Esophagus muscularis mucosa (tissue), 4 donors: Measurements from ENCODE around the gene BASP1. TPM values are rescaled to one million over a fixed set of nuclear protein-coding genes. Genes with fewer than 3 reads are reported as not detected.

Source experiments
- DNase-seq: peaks from one replicate; pipeline ENCODE4 v3.0.0-alpha.2; 2017; ENCODE audit errors: extremely low spot score
- H3K27ac ChIP-seq, 4 donors: fragments of 200-600 bp; sonication (generic); replicated peaks in 1 of 4; 1 replicate in 3 of 4; 2 replicates in 1 of 4; pipeline ENCODE4 v1.5.1; 2016 to 2019; ENCODE audit warnings: mild to moderate bottlenecking in 1 of 4
- H3K27me3 ChIP-seq, 4 donors: fragments of 200-600 bp; sonication (generic); one replicate each; pipeline versions ENCODE4 v1.5.1 to v1.6.0; 2016 to 2019
- H3K36me3 ChIP-seq, 4 donors: fragments of 200-600 bp; sonication (generic); one replicate each; pipeline ENCODE4 v1.5.1; 2016 to 2019
- H3K4me1 ChIP-seq, 4 donors: fragments of 200-600 bp; sonication (generic); one replicate each; pipeline ENCODE4 v1.5.1; 2016 to 2019
- H3K4me3 ChIP-seq, 4 donors: fragments of 200-600 bp; sonication (generic); 1 replicate in 2 of 4; 2 replicates in 2 of 4; pipeline ENCODE4 v1.5.1; 2016 to 2019; ENCODE audit warnings: mild to moderate bottlenecking in 4 of 4, moderate library complexity in 1 of 4
- H3K9me3 ChIP-seq, 4 donors: fragments of 200-600 bp; sonication (generic); 1 replicate in 3 of 4; 2 replicates in 1 of 4; pipeline ENCODE4 v1.5.1; 2016 to 2019
- EP300 ChIP-seq: sonication (generic); formaldehyde crosslinking; IDR thresholded peaks from one replicate; pipeline ENCODE4 v1.6.1; 2017; ENCODE audit warnings: antibody characterized with exemption
- POLR2A ChIP-seq: fragments of 450-650 bp; IDR thresholded peaks from one replicate; pipeline ENCODE4 v1.6.1; 2017; ENCODE audit warnings: antibody characterized with exemption, moderate library complexity, mild to moderate bottlenecking, low read depth
- POLR2AphosphoS5 ChIP-seq, 2 donors: sonication (generic); formaldehyde crosslinking; IDR thresholded peaks; one replicate each; pipeline ENCODE4 v1.6.1; 2017; ENCODE audit warnings: antibody characterized with exemption in 2 of 2
- WGBS: methylation state at CpG from one replicate; pipeline ENCODE4 v1.1.5; 2018; 5-methylcytosine and 5-hydroxymethylcytosine counted together
- intact Hi-C: fragments of 100-400 bp; cut with DNase I; formaldehyde crosslinking; loops from one replicate; pipeline ENCODE4 v1.15.1; 2023
- total RNA-seq, 4 donors: library from RNA; depleted of rRNA; stranded (reverse); fragments of >200 nt; gene quantifications; one replicate each; pipeline versions ENCODE4 v1.1.0 to v1.2.1, GENCODE V29; 2016
- TF ChIP-seq, protein P1 (sequence below), 3 experiments: fragments of 200-600 bp in 2 of 3; fragments of 450-650 bp in 1 of 3; sonication (generic) in 2 of 3; IDR thresholded peaks; one replicate each; pipeline ENCODE4 v1.5.1; 2017 to 2019; ENCODE audit warnings: antibody characterized with exemption in 3 of 3, mild to moderate bottlenecking in 2 of 3, moderate library complexity in 1 of 3

Gene BASP1
- total RNA-seq, 4 donors from 2014 or later = 5.4 to 19.7 (median 6.6) TPM

DNA sequence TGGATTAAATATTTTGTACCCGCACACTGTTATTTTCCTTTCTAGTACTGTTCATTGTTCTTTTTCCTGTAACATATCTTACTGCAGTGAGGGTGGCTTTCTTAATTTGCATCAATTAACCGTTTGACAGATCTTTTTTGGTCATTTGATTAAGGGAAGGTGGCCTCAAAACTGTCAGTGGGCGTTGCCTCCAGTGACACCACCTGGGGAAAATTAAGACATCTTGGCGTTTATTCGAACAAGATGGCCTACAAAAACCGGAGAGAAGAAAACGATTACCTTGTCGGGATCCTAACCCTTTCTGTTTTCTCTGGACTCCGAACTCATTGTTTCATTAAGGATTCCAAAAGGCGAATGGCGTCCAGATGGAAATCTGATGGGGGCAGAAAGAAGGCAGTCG is 2.0 kb downstream of the BASP1 start:
- intact Hi-C loops = loop anchor here (5.0 kb wide), 1 partner anchor 1098 kb away; no protein-coding TSS in a partner anchor
- Histone ChIP-seq H3K27me3 (peaks cover 0 to 91% (median 29%) of the 10 kb centered on the region in 4 donors), H3K9me3 (no peaks in the 10 kb centered on the region), H3K27ac (no peak overlapping the region), H3K36me3 (no peaks in the 10 kb centered on the region), H3K4me1 (peaks cover 6 to 31% (median 30%) of the 10 kb centered on the region in 4 donors), H3K4me3 (no peak overlapping the region)
- 91% methylated on average over 12 of the region's 12 CpGs for WGBS
- TF ChIP-seq POLR2A (no peak), POLR2AphosphoS5 (IDR thresholded peaks at IDR 0.05) (no peak), EP300 (no peak)
- TF ChIP-seq, protein P1, sequence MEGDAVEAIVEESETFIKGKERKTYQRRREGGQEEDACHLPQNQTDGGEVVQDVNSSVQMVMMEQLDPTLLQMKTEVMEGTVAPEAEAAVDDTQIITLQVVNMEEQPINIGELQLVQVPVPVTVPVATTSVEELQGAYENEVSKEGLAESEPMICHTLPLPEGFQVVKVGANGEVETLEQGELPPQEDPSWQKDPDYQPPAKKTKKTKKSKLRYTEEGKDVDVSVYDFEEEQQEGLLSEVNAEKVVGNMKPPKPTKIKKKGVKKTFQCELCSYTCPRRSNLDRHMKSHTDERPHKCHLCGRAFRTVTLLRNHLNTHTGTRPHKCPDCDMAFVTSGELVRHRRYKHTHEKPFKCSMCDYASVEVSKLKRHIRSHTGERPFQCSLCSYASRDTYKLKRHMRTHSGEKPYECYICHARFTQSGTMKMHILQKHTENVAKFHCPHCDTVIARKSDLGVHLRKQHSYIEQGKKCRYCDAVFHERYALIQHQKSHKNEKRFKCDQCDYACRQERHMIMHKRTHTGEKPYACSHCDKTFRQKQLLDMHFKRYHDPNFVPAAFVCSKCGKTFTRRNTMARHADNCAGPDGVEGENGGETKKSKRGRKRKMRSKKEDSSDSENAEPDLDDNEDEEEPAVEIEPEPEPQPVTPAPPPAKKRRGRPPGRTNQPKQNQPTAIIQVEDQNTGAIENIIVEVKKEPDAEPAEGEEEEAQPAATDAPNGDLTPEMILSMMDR (IDR thresholded peaks at IDR 0.05) = no peak
- DNase-seq = no peak

DNA sequence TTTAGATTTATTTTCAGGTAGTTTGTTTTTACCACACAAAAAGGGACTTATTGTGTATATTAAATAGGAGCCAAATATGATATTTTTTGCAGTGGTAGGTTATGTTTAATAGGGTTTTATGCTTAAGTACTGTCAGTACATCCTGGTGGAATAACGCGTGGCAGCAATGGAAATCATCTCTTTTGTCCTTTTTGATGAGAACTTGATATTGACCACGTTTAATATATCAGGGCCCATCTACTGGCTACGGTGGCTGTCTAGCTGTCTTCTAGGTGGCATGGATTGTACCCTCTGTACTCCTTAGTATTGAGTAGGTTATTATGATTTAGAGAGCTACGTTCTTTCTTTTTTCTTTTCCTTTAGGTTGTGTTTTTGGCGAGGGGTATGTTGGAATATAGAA is 2.6 kb downstream of the BASP1 start:
- TF ChIP-seq, protein P1 (IDR thresholded peaks at IDR 0.05) = no peak
- TF ChIP-seq EP300 (no peak), POLR2A (no peak), POLR2AphosphoS5 (IDR thresholded peaks at IDR 0.05) (no peak)
- H3K27ac ChIP-seq = no peak overlapping the region
- intact Hi-C loops = loop anchor here (5.0 kb wide), 1 partner anchor 1097 kb away; no protein-coding TSS in a partner anchor

DNA sequence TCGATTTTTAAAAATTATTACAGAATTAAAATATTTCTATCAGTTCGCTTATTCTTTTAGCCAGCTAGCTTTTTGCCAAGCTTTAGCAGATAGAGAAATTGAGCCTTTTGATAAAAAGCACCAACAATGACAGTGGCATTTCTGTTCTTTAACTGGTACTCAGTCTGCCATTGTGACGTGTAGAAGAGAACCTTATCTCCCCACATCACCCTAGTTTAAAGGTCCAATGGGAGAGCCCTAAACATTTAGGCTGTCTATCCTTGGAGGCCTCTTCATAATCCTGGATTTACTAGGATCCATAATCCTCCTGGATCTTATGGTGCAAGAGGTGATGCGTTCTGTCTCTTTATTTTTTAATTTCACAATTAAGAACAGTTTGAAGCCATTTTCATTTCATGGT is 3.0 kb downstream of the BASP1 start:
- Histone ChIP-seq H3K4me3 (no peak overlapping the region), H3K36me3 (no peaks in the 10 kb centered on the region), H3K4me1 (peaks cover 6 to 31% (median 30%) of the 10 kb centered on the region in 4 donors), H3K27me3 (peaks cover 0 to 93% (median 29%) of the 10 kb centered on the region in 4 donors), H3K27ac (no peak overlapping the region), H3K9me3 (no peaks in the 10 kb centered on the region)
- no peak for DNase-seq
- intact Hi-C loops = no loop called here
- WGBS = 95% methylated on average over 4 of the region's 4 CpGs
- TF ChIP-seq EP300 = no peak

More for the DNA sequence above, 2.6 kb downstream of the BASP1 start:
- DNase-seq = no peak
- Histone ChIP-seq H3K4me1 (peaks cover 6 to 31% (median 30%) of the 10 kb centered on the region in 4 donors), H3K27me3 (peaks cover 0 to 93% (median 29%) of the 10 kb centered on the region in 4 donors), H3K36me3 (no peaks in the 10 kb centered on the region), H3K4me3 (no peak overlapping the region), H3K9me3 (no peaks in the 10 kb centered on the region)
- 94% methylated on average over 6 of the region's 6 CpGs for WGBS

DNA sequence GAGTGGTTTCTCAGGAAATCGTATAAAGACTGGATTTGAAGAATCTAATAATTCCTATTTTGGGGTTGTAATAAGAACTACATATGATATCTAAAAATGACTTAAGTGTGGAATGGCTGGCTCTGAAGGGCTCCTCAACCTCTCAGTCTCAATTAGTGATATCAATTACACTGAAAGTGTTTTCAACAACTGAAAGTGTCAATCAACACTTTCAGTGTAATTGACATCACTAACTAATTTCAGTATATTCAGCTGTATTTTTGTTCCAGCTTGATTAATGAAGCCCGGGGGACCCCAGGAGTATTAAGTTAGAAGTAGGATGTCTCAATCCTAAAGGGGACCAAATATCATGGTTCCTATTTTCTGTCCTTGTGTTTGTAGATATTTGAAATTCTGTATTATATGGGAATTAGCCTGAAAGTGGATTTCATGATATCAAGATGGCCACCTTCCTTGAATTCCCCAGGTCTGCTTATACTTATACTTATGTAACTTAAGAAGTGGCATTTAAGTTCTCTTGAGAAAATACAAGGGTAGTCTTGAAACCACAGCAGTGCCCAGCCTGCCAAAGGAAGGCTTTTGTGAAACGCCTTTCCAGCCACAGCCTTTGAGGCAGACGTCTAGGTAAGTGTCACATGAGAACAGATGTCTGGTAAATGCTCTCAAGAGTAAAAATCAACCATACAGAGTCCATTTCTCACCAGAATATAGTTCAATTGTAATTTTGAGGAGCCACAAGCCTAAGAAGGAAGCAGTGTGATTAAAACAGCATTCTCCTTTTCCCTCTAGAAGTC is 4.6 kb downstream of the BASP1 start:
- no peaks in the 10 kb centered on the region for H3K9me3 ChIP-seq
- 89% methylated on average over 4 of the region's 4 CpGs for WGBS
- TF ChIP-seq POLR2AphosphoS5 (IDR thresholded peaks at IDR 0.05) (no peak), EP300 (no peak), POLR2A (no peak)
- TF ChIP-seq, protein P1 (IDR thresholded peaks at IDR 0.05) = no peak
- H3K27ac ChIP-seq = no peak overlapping the region
- peaks cover 0 to 88% (median 20%) of the 10 kb centered on the region in 4 donors for H3K27me3 ChIP-seq
- no peaks in the 10 kb centered on the region for H3K36me3 ChIP-seq
- H3K4me3 ChIP-seq = no peak overlapping the region
- H3K4me1 ChIP-seq = peaks cover 0 to 20% (median 20%) of the 10 kb centered on the region in 4 donors
- DNase-seq = no peak
- intact Hi-C loops = no loop called here

DNA sequence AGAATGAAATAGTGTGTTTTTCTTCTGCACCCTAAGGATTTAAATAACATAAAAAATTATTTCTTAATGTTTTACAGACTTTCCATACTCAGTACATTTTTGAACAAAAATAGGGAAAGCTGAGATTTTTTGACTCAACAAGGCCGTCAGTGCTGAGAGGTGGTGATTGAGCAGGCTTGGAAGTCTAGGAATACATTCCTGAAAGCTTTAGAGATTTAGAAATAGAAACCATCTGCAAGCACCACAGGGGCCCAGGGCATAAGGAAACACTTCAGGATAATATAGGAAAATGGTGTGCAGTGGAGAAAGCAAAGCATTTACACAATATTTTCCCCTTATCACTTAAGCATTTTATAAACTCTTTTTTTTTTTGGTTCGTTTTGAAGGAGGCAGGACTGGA is 5.2 kb downstream of the BASP1 start:
- no peak for TF ChIP-seq POLR2A
- TF ChIP-seq EP300 = no peak
- TF ChIP-seq, protein P1 (IDR thresholded peaks at IDR 0.05) = no peak
- TF ChIP-seq POLR2AphosphoS5 (IDR thresholded peaks at IDR 0.05) = no peak
- no peak overlapping the region for H3K27ac ChIP-seq
- intact Hi-C loops = no loop called here

More for the DNA sequence above, 5.2 kb downstream of the BASP1 start:
- Histone ChIP-seq H3K9me3 (no peaks in the 10 kb centered on the region), H3K27me3 (peaks cover 0 to 88% (median 18%) of the 10 kb centered on the region in 4 donors), H3K4me1 (peaks cover 0 to 15% (median 14%) of the 10 kb centered on the region in 4 donors), H3K36me3 (no peaks in the 10 kb centered on the region), H3K4me3 (no peak overlapping the region)
- no peak for DNase-seq
- 82% methylated on average over 2 of the region's 2 CpGs for WGBS
